SHP77 (cell line): ENCODE results near the gene MGAT5B.

Experiments used
- DNase-seq, 2 experiments: peaks; one replicate each; lab custom pipeline; 2025; lab: John Stamatoyannopoulos, UW

MGAT5B gene

GRCh38 chr17:76905836-76906235 lies 37.6 kb downstream of the MGAT5B start:
- DNase-seq: no peak

- DNase-seq: no peak
These were observed 38.3 kb downstream of the MGAT5B start for GRCh38 chr17:76906463-76906862.

- no peak for DNase-seq
These were observed 39.1 kb downstream of the MGAT5B start for GRCh38 chr17:76907352-76907751.

- DNase-seq: no peak
These were observed 42.0 kb downstream of the MGAT5B start for GRCh38 chr17:76909971-76910760.

GRCh38 chr17:76911299-76912017 lies 43.3 kb downstream of the MGAT5B start:
- no peak for DNase-seq

- no peak for DNase-seq
These were observed 44.4 kb downstream of the MGAT5B start for GRCh38 chr17:76912421-76913164.

- DNase-seq: no peak
These were observed 46.7 kb downstream of the MGAT5B start for GRCh38 chr17:76914937-76915336.

- DNase-seq: no peak
These were observed 47.8 kb downstream of the MGAT5B start for GRCh38 chr17:76915840-76916510.

GRCh38 chr17:76917829-76918228 lies 49.6 kb downstream of the MGAT5B start:
- no peak for DNase-seq

- no peak for DNase-seq
These were observed 50.6 kb downstream of the MGAT5B start for GRCh38 chr17:76918811-76919210.

GRCh38 chr17:76920364-76921139 lies 52.3 kb downstream of the MGAT5B start:
- no peak for DNase-seq

- no peak for DNase-seq
These were observed 53.3 kb downstream of the MGAT5B start for GRCh38 chr17:76921340-76922036.

GRCh38 chr17:76922084-76922483 lies 53.9 kb downstream of the MGAT5B start:
- no peak for DNase-seq

GRCh38 chr17:76922967-76923366 lies 54.8 kb downstream of the MGAT5B start:
- no peak for DNase-seq

- no peak for DNase-seq
These were observed 55.3 kb downstream of the MGAT5B start for GRCh38 chr17:76923491-76923890.

GRCh38 chr17:76924345-76925342 lies 56.4 kb downstream of the MGAT5B start:
- no peak for DNase-seq

- no peak for DNase-seq
These were observed 57.3 kb downstream of the MGAT5B start for GRCh38 chr17:76925441-76925891.

- no peak for DNase-seq
These were observed 58.1 kb downstream of the MGAT5B start for GRCh38 chr17:76926237-76926866.

- DNase-seq: no peak
These were observed 59.4 kb downstream of the MGAT5B start for GRCh38 chr17:76927577-76927976.
